PFSK-1 (cell line): Measurements from ENCODE around the gene NEK7.

Source experiments
- POLR2AphosphoS5 ChIP-seq: IDR thresholded peaks from 2 replicates; pipeline ENCODE4 v1.6.1; 2012; ENCODE audit warnings: low read depth, mild to moderate bottlenecking, control low read depth, low read length, moderate library complexity
- SIN3A ChIP-seq: IDR thresholded peaks from 2 replicates; pipeline ENCODE4 v1.6.1; 2012; ENCODE audit warnings: mild to moderate bottlenecking, low read length, moderate library complexity, borderline replicate concordance; ENCODE audit not compliant: insufficient read depth
- TAF1 ChIP-seq: IDR thresholded peaks from 2 replicates; pipeline ENCODE4 v1.6.1; 2012; ENCODE audit warnings: low read length, control low read depth, borderline replicate concordance; ENCODE audit not compliant: insufficient read depth

DNA sequence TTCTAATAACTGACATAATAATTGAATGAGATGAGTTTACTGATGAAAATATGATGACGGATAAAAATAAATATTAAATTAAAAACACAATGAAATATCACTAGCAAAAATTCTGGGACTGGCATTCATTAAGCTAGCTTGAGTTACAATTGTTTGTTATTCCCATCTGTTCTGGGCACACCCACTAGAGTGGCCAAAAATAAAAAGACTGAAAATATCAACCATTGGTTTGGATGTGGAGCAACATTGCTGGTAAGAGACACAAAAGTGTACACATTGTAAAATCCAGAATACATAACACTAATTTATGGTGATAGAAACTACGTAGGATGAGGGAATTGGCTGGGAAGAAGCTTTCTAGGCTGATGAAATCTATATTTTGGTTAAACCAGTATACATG, 9.6 kb upstream of the NEK7 start:
- TF ChIP-seq TAF1 (no peak), POLR2AphosphoS5 (no peak), SIN3A (no peak)
